ENCODE measurements around the gene SSB. TPM values are rescaled to one million over a fixed set of nuclear protein-coding genes. Genes with fewer than 3 reads are reported as not detected.
A peak's percentile ranks its signal among the peaks of the same experiment; 100 is the strongest.
"Not testable (repeated sequence)": the region's sequence is repeated elsewhere in the genome, so short reads cannot be mapped to it uniquely, and the experiment has no call there.

The SSB gene
- total RNA-seq, 2 donors from 2014 or later = 65.9 to 335 TPM

- peak overlapping the region in 1 of 2 donors; percentile 80 for H3K27ac ChIP-seq
- peak overlapping the region; percentile 91 for H3K4me3 ChIP-seq
- peaks cover 15 to 25% of the 10 kb centered on the region in 2 donors for H3K4me1 ChIP-seq (ENCODE audit: control insufficient read depth in 1 of 2, low read depth in 2 of 2)
- no peaks in the 10 kb centered on the region for H3K27me3 ChIP-seq (replicated peaks; ENCODE audit: insufficient read depth)
- DNase-seq (ENCODE audit: low spot score) = no peak
- H3K36me3 ChIP-seq = peaks cover 8% of the 10 kb centered on the region
- ATAC-seq (ENCODE audit: insufficient number of reproducible peaks, low FRiP score, low read depth) = no peak
- no peak for TF ChIP-seq CTCF (IDR thresholded peaks at IDR 0.05)
- no peaks in the 10 kb centered on the region for H3K9me3 ChIP-seq
Observed at GRCh38 chr2:169798397-169798717, 314 bp upstream of the SSB start.

GRCh38 chr2:169803480-169803879, 4.8 kb downstream of the SSB start:
- H3K4me3 ChIP-seq = no peak overlapping the region
- peaks cover 19 to 45% of the 10 kb centered on the region in 2 donors for H3K4me1 ChIP-seq (ENCODE audit: control insufficient read depth in 1 of 2, low read depth in 2 of 2)
- no peak for DNase-seq (ENCODE audit: low spot score)
- no peak overlapping the region for H3K27ac ChIP-seq
- no peaks in the 10 kb centered on the region for H3K27me3 ChIP-seq (replicated peaks; ENCODE audit: insufficient read depth)
- TF ChIP-seq CTCF (IDR thresholded peaks at IDR 0.05) = no peak
- ATAC-seq (ENCODE audit: insufficient number of reproducible peaks, low FRiP score, low read depth) = no peak
- H3K36me3 ChIP-seq = peaks cover 17% of the 10 kb centered on the region
- no peaks in the 10 kb centered on the region for H3K9me3 ChIP-seq

GRCh38 chr2:169806586-169806985, 7.9 kb downstream of the SSB start:
- Histone ChIP-seq H3K4me3 (no peak overlapping the region), H3K9me3 (no peaks in the 10 kb centered on the region), H3K4me1 (ENCODE audit: control insufficient read depth in 1 of 2, low read depth in 2 of 2) (peaks cover 25 to 44% of the 10 kb centered on the region in 2 donors), H3K27ac (peak overlapping the region in 1 of 2 donors; percentile 53), H3K36me3 (peaks cover 37% of the 10 kb centered on the region), H3K27me3 (replicated peaks; ENCODE audit: insufficient read depth) (no peaks in the 10 kb centered on the region)
- ATAC-seq (ENCODE audit: insufficient number of reproducible peaks, low FRiP score, low read depth) (no peak), DNase-seq (ENCODE audit: low spot score) (no peak)
- TF ChIP-seq CTCF (IDR thresholded peaks at IDR 0.05) = no peak

- peaks cover 40% of the 10 kb centered on the region for H3K36me3 ChIP-seq
- no peaks in the 10 kb centered on the region for H3K27me3 ChIP-seq (replicated peaks; ENCODE audit: insufficient read depth)
- no peak for TF ChIP-seq CTCF (IDR thresholded peaks at IDR 0.05)
- H3K27ac ChIP-seq = peak overlapping the region; percentile 43 to 53
- H3K4me3 ChIP-seq = no peak overlapping the region
- ATAC-seq (ENCODE audit: insufficient number of reproducible peaks, low FRiP score, low read depth) = peak; percentile 43
- H3K4me1 ChIP-seq (ENCODE audit: control insufficient read depth in 1 of 2, low read depth in 2 of 2) = peaks cover 15 to 30% of the 10 kb centered on the region in 2 donors
- H3K9me3 ChIP-seq = no peaks in the 10 kb centered on the region
- DNase-seq (ENCODE audit: low spot score) = no peak
Observed at GRCh38 chr2:169808221-169808620, 9.6 kb downstream of the SSB start.

- Histone ChIP-seq H3K4me1 (ENCODE audit: control insufficient read depth in 1 of 2, low read depth in 2 of 2) (peaks cover 4 to 22% of the 10 kb centered on the region in 2 donors), H3K9me3 (no peaks in the 10 kb centered on the region)
- ATAC-seq (ENCODE audit: insufficient number of reproducible peaks, low FRiP score, low read depth) = no peak
Observed at GRCh38 chr2:169815849-169816248, 17.2 kb downstream of the SSB start.

GRCh38 chr2:169816961-169817360, 18.3 kb downstream of the SSB start:
- Histone ChIP-seq H3K36me3 (peaks cover 21% of the 10 kb centered on the region), H3K4me1 (ENCODE audit: control insufficient read depth in 1 of 2, low read depth in 2 of 2) (peaks cover 4 to 33% of the 10 kb centered on the region in 2 donors)
- H3K4me3 ChIP-seq; H3K9me3 ChIP-seq; ATAC-seq (ENCODE audit: insufficient number of reproducible peaks, low FRiP score, low read depth); DNase-seq (ENCODE audit: low spot score); H3K27ac ChIP-seq; H3K27me3 ChIP-seq (replicated peaks; ENCODE audit: insufficient read depth): not testable (repeated sequence)

More at GRCh38 chr2:169815849-169816248, 17.2 kb downstream of the SSB start:
- Histone ChIP-seq H3K4me3 (no peak overlapping the region), H3K36me3 (peaks cover 27% of the 10 kb centered on the region), H3K27ac (no peak overlapping the region), H3K27me3 (replicated peaks; ENCODE audit: insufficient read depth) (no peaks in the 10 kb centered on the region)
- TF ChIP-seq CTCF (IDR thresholded peaks at IDR 0.05) = no peak
- DNase-seq (ENCODE audit: low spot score) = no peak

GRCh38 chr2:169817369-169817768, 18.7 kb downstream of the SSB start:
- H3K36me3 ChIP-seq = peaks cover 17% of the 10 kb centered on the region
- H3K27me3 ChIP-seq (replicated peaks; ENCODE audit: insufficient read depth); H3K27ac ChIP-seq: not testable (repeated sequence)

More at GRCh38 chr2:169817369-169817768, 18.7 kb downstream of the SSB start:
- not testable (repeated sequence) for H3K4me3 ChIP-seq; H3K9me3 ChIP-seq; DNase-seq (ENCODE audit: low spot score); ATAC-seq (ENCODE audit: insufficient number of reproducible peaks, low FRiP score, low read depth)
- H3K4me1 ChIP-seq (ENCODE audit: control insufficient read depth in 1 of 2, low read depth in 2 of 2) = peaks cover 4 to 37% of the 10 kb centered on the region in 2 donors
